ENCODE data around the gene RCN1. TPM values are rescaled to one million over a fixed set of nuclear protein-coding genes. Genes with fewer than 3 reads are reported as not detected.

RCN1 gene
- total RNA-seq, 2 donors from 2014 or later, result 88.5 to 91.6 TPM

DNA sequence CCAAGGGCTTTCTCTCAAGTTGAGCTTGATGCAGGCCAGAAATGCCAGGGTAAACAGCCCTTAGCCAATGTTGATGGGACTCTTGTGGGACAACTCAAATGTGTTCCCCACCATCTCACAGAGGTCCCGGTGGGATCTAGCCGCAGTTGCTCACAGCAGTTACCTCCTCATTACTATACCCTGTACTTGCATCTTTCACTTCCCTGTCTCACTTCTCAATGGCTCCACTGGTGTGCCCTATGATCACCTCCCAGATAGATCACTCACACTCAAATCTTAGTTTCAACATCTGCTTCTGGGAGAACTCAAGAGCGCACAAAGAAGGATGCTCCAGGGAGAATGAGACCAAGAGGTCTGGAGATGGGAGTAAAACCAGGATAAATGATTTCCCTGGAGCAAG is 47.0 kb downstream of the RCN1 start:
- no peak for DNase-seq (ENCODE audit: low spot score)
- ATAC-seq (ENCODE audit: insufficient number of reproducible peaks, low FRiP score, low read depth), result no peak
- Histone ChIP-seq H3K27ac (no peak overlapping the region), H3K36me3 (no peaks in the 10 kb centered on the region), H3K27me3 (replicated peaks; ENCODE audit: insufficient read depth) (no peaks in the 10 kb centered on the region), H3K9me3 (no peaks in the 10 kb centered on the region), H3K4me1 (ENCODE audit: control insufficient read depth in 1 of 2, low read depth in 2 of 2) (peaks cover 0 to 3% of the 10 kb centered on the region in 2 donors), H3K4me3 (no peak overlapping the region)
- no peak for TF ChIP-seq CTCF (IDR thresholded peaks at IDR 0.05)

DNA sequence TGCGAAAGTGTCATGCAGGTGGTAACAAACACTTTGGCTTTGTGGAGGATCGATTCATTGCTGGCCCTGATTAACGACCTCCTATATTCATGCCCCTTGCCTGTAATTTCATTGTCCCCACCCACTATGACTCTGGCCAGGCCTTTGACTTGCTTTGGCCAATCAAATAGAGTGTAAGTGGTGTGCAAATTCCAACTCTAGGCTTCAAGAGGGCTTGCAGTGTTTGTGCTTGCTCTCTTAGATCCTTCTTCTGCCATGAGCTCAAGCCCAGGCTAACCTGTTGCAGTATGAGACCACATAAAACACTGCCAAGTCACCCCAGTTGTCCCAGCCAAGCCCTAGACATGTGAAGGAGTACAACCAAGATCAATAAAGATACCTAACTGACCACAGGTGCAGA is 48.0 kb downstream of the RCN1 start:
- Histone ChIP-seq H3K4me1 (ENCODE audit: control insufficient read depth in 1 of 2, low read depth in 2 of 2) (peaks cover 0 to 3% of the 10 kb centered on the region in 2 donors), H3K9me3 (no peaks in the 10 kb centered on the region), H3K27ac (no peak overlapping the region), H3K36me3 (no peaks in the 10 kb centered on the region), H3K4me3 (no peak overlapping the region), H3K27me3 (replicated peaks; ENCODE audit: insufficient read depth) (no peaks in the 10 kb centered on the region)
- no peak for DNase-seq (ENCODE audit: low spot score)
- ATAC-seq (ENCODE audit: insufficient number of reproducible peaks, low FRiP score, low read depth), result no peak
- no peak for TF ChIP-seq CTCF (IDR thresholded peaks at IDR 0.05)

DNA sequence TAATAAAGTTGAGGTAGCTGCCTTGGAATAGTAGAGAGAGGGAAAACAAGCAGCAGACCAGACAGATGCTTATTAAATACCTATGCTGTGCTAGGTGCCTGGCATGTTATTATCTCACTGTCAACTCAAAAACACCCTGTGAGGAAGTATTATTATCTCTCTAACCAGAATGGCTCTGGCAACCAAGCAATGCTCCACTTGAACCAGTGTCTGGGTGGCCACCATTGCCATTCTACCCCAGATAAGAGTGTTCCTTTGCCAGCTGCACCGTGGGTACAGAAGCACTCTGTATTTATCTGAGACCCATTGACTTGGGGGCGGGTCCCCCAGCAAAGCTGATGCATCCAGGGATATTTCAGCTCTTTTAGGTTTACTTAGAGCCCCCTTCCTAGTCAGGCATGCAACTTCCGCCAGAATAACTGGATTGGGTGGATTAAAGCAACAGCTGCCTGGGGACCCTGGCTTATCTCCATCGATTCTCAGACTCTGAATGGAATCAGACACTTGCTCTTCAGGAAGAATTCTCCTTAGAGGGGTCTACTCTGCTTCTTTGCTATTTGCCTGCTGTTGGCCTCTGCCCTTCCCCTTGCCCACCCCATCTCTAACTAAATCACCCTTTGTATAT is 49.1 kb downstream of the RCN1 start:
- Histone ChIP-seq H3K27ac (no peak overlapping the region), H3K4me3 (no peak overlapping the region), H3K27me3 (replicated peaks; ENCODE audit: insufficient read depth) (no peaks in the 10 kb centered on the region), H3K4me1 (ENCODE audit: control insufficient read depth in 1 of 2, low read depth in 2 of 2) (peaks cover 0 to 3% of the 10 kb centered on the region in 2 donors), H3K36me3 (no peaks in the 10 kb centered on the region), H3K9me3 (no peaks in the 10 kb centered on the region)
- no peak for TF ChIP-seq CTCF (IDR thresholded peaks at IDR 0.05)
- DNase-seq (ENCODE audit: low spot score), result no peak
- no peak for ATAC-seq (ENCODE audit: insufficient number of reproducible peaks, low FRiP score, low read depth)

GRCh38 chr11:32141745-32142546 is 51.1 kb downstream of the RCN1 start:
- no peak for TF ChIP-seq CTCF (IDR thresholded peaks at IDR 0.05)
- H3K4me3 ChIP-seq, result no peak overlapping the region
- no peaks in the 10 kb centered on the region for H3K4me1 ChIP-seq (ENCODE audit: control insufficient read depth in 1 of 2, low read depth in 2 of 2)
- ATAC-seq (ENCODE audit: insufficient number of reproducible peaks, low FRiP score, low read depth) (no peak), DNase-seq (ENCODE audit: low spot score) (no peak)
- H3K27me3 ChIP-seq (replicated peaks; ENCODE audit: insufficient read depth), result no peaks in the 10 kb centered on the region
- H3K36me3 ChIP-seq, result no peaks in the 10 kb centered on the region
- no peaks in the 10 kb centered on the region for H3K9me3 ChIP-seq
- H3K27ac ChIP-seq, result no peak overlapping the region

DNA sequence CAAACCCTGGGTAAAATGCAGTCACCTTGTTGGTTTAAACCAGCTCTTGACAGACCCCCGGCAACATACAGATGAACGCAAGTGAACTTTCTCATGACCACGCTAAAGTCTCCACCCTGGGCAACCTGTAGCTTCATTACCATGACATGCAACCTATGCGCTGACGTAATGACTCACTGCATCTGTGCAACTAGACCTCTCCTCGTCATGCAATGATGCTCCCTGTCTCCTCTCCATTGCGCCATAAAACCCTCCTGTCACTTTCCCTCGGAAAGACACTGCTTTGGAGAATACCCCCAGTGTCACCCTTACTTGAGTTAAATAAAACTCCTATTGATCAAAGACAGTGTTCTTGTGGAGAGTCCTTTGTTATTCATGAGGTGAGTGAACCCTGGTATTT is 52.5 kb downstream of the RCN1 start:
- Histone ChIP-seq H3K27ac (no peak overlapping the region), H3K4me3 (no peak overlapping the region), H3K4me1 (ENCODE audit: control insufficient read depth in 1 of 2, low read depth in 2 of 2) (no peaks in the 10 kb centered on the region), H3K9me3 (no peaks in the 10 kb centered on the region), H3K36me3 (no peaks in the 10 kb centered on the region), H3K27me3 (replicated peaks; ENCODE audit: insufficient read depth) (no peaks in the 10 kb centered on the region)
- no peak for ATAC-seq (ENCODE audit: insufficient number of reproducible peaks, low FRiP score, low read depth)
- TF ChIP-seq CTCF (IDR thresholded peaks at IDR 0.05), result no peak
- no peak for DNase-seq (ENCODE audit: low spot score)

Data from thoracic aorta (tissue), 2 donors.